ENCODE data around the gene CTDNEP1. TPM values are rescaled to one million over a fixed set of nuclear protein-coding genes. Genes with fewer than 3 reads are reported as not detected.

CTDNEP1 gene
- total RNA-seq, 1 donor from 2014 or later: 105 TPM

DNA sequence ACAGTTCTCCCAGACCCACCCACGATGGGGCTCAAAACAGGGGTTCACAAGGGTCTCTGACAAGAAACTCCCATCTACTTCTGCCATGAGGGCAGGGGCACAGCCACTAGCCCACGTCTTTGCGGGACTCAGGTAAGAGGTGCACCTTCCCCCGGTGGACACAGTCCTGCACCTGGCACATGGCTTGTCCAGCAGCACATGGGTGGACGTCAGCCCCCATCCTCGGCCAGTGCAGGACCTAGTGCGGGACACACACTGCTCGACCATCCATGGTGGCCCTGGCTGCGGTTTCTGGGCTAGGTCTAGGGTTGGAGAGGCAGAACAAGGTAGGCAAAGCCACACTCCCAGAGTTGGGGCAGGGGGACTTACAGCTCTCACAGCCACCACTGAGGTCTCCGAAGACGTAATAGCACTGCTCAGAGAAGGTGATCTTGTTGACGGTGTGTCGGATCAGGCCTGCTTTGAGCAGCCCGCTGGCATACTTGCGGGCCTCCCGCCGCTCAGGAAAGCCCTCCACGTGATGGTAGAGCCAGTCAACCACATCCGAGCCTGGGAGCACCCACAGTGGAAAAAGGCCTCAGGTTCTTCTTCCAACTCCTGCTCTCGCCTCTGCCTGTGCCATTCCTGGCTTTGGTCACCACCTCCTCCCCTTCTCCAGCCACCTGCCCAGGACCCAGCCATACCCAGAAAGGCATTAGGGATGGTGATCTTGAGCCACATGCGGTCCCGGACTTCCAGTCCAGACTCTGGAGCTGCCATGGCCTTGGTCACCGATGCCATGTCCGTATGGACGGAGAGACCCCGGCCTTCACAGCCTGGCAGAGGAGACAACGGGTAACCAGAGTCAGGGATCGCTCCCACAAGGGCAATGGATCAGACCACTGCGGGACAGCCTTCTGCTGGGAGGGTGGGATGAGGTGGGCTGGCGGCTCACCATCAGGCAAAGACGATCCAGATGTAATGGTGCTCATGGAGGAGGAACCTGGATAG is 24.5 kb downstream of the CTDNEP1 start:
- Histone ChIP-seq H3K27me3 (ENCODE audit: low read depth) (no peaks in the 10 kb centered on the region), H3K4me1 (peaks cover 46% of the 10 kb centered on the region), H3K4me3 (no peak overlapping the region), H3K9me3 (replicated peaks) (no peaks in the 10 kb centered on the region), H3K27ac (replicated peaks) (no peak overlapping the region), H3K36me3 (peaks cover 85% of the 10 kb centered on the region)
- TF ChIP-seq, protein P1, sequence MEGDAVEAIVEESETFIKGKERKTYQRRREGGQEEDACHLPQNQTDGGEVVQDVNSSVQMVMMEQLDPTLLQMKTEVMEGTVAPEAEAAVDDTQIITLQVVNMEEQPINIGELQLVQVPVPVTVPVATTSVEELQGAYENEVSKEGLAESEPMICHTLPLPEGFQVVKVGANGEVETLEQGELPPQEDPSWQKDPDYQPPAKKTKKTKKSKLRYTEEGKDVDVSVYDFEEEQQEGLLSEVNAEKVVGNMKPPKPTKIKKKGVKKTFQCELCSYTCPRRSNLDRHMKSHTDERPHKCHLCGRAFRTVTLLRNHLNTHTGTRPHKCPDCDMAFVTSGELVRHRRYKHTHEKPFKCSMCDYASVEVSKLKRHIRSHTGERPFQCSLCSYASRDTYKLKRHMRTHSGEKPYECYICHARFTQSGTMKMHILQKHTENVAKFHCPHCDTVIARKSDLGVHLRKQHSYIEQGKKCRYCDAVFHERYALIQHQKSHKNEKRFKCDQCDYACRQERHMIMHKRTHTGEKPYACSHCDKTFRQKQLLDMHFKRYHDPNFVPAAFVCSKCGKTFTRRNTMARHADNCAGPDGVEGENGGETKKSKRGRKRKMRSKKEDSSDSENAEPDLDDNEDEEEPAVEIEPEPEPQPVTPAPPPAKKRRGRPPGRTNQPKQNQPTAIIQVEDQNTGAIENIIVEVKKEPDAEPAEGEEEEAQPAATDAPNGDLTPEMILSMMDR (IDR thresholded peaks at IDR 0.05; ENCODE audit: borderline replicate concordance): no peak
- intact Hi-C loops (cut with micrococcal nuclease): no loop called here
- no peak for DNase-seq

DNA sequence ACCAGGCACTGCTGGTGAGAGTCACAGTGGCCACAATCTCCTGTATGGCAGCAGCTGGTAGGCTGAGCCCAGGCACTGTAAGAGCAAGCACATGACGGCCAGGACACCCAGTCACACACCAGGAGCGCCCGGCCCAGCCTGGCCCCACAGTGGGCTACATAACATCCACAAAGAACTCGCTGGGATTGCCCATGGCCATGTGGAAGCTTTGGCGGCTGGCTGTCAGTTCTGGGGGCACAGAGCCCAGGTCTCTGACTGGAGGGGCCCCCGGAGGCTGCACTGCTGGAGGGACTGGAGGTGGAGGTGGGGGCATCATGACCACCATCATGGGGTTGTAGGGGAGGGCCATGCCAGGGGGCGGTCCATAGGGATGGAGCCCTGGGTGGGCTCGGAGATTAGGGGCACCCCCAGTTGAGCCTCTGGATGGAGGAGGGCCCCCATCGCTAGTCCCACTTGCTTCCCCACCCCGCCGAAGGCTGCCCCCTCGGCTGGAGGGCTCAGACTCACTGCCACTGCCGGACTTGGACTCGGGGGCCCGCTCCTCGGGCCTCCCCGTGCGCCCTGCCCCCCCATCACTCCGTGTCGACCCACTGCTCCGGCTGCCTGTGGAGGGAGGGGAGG is 25.7 kb downstream of the CTDNEP1 start:
- Histone ChIP-seq H3K27ac (replicated peaks) (peak overlapping the region; percentile 68), H3K36me3 (peaks cover 97% of the 10 kb centered on the region), H3K27me3 (ENCODE audit: low read depth) (no peaks in the 10 kb centered on the region), H3K4me3 (no peak overlapping the region), H3K4me1 (peaks cover 52% of the 10 kb centered on the region), H3K9me3 (replicated peaks) (no peaks in the 10 kb centered on the region)
- DNase-seq: no peak
- intact Hi-C loops (cut with micrococcal nuclease): no loop called here
- TF ChIP-seq, protein P1 (IDR thresholded peaks at IDR 0.05; ENCODE audit: borderline replicate concordance): no peak

- Histone ChIP-seq H3K4me3 (no peak overlapping the region), H3K4me1 (peaks cover 63% of the 10 kb centered on the region), H3K27ac (replicated peaks) (peak overlapping the region; percentile 68), H3K27me3 (ENCODE audit: low read depth) (no peaks in the 10 kb centered on the region), H3K9me3 (replicated peaks) (no peaks in the 10 kb centered on the region), H3K36me3 (peaks cover 92% of the 10 kb centered on the region)
- intact Hi-C loops (cut with micrococcal nuclease): no loop called here
- no peak for DNase-seq
- TF ChIP-seq, protein P1 (IDR thresholded peaks at IDR 0.05; ENCODE audit: borderline replicate concordance): no peak
Observed at GRCh38 chr17:7224661-7225111, 26.8 kb downstream of the CTDNEP1 start.

- Histone ChIP-seq H3K4me3 (peak overlapping the region; percentile 4), H3K27ac (replicated peaks) (peak overlapping the region; percentile 42), H3K27me3 (ENCODE audit: low read depth) (no peaks in the 10 kb centered on the region), H3K36me3 (peaks cover 86% of the 10 kb centered on the region), H3K4me1 (peaks cover 67% of the 10 kb centered on the region), H3K9me3 (replicated peaks) (no peaks in the 10 kb centered on the region)
- no peak for DNase-seq
- intact Hi-C loops (cut with micrococcal nuclease): no loop called here
- TF ChIP-seq, protein P1 (IDR thresholded peaks at IDR 0.05; ENCODE audit: borderline replicate concordance): no peak
Observed at GRCh38 chr17:7224110-7224509, 27.4 kb downstream of the CTDNEP1 start.

DNA sequence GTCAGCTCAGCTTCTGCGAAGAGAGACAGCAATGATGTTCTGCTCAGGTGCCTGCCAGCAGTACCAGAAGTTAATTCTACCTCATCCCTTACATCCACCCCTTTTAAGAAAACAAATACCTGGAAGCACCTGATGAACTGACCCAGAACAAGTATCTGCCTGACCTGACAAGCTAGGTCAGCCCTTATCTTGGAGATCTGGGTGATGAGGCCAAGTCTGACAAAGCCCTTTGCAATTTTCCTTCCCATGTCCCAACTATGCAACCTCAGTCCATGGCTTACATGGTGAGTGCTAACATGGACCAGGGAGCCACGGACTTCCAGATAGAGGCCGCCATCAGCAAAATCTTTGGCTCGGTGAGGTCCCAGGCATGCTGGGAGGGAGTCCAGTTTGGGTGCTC is 28.2 kb downstream of the CTDNEP1 start:
- Histone ChIP-seq H3K27ac (replicated peaks) (peak overlapping the region; percentile 42), H3K9me3 (replicated peaks) (no peaks in the 10 kb centered on the region), H3K4me1 (peaks cover 74% of the 10 kb centered on the region), H3K36me3 (peaks cover 78% of the 10 kb centered on the region), H3K27me3 (ENCODE audit: low read depth) (no peaks in the 10 kb centered on the region), H3K4me3 (no peak overlapping the region)
- no peak for DNase-seq
- TF ChIP-seq, protein P1 (IDR thresholded peaks at IDR 0.05; ENCODE audit: borderline replicate concordance): no peak
- intact Hi-C loops (cut with micrococcal nuclease): no loop called here

Measured in left ventricle myocardium inferior (tissue), 1 donor.